GM21360 (cell line): ENCODE measurements around the gene NSFL1C.

Source experiments
- ATAC-seq: cut with Tn5 transposase; IDR thresholded peaks from one replicate; pipeline ENCODE4 v1.9.1; 2021; ENCODE audit warnings: mild to moderate bottlenecking, moderate library complexity; ENCODE audit not compliant: unreplicated experiment

Gene NSFL1C

DNA sequence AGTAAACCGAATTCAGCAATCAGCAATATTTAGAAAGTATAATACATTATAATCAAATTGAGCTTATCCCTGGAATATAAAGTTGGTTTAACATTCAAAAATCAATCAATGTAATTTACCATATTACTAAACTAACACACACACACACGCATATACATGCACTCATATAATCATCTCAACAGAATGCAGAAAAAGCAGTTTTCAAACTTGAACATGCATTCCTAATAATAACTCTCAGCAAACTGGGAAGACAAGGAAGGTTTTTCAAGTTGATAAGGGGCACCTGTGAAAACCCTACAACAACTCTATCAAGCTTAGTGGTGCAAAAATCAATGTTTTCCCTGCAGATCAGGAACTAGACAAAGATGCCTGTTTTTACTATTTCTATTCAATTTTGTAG lies 19.9 kb upstream of the NSFL1C start:
- no peak for ATAC-seq

DNA sequence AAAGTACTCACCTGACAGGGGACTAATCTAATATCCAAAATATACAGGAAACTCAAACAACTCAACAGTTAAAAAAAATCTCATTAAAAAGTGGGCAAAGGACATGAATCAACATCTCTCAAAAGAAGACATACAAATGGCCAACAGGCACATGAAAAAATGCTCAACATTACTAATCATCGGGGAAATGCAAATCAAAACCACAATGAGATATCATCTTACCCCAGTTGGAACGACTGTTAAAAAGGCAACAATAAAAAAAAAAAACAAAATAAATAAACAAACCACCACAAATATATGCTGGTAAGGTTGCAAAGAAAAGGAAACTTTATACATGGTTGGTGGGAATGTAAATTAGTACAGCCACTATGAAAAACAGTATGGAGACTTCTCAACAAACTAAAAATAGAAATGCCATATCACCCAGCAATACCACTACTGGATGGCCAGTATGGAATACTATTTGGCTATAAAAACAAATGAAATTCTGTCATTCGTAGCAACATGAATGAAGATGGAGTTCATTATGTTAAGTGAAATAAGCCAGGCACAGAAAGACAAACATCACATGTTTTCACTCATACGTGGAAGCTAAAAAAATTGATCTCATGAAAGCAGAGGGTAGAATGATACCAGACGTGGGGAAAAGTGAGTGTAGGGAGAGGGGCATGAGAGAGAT lies 17.9 kb upstream of the NSFL1C start:
- no peak for ATAC-seq

DNA sequence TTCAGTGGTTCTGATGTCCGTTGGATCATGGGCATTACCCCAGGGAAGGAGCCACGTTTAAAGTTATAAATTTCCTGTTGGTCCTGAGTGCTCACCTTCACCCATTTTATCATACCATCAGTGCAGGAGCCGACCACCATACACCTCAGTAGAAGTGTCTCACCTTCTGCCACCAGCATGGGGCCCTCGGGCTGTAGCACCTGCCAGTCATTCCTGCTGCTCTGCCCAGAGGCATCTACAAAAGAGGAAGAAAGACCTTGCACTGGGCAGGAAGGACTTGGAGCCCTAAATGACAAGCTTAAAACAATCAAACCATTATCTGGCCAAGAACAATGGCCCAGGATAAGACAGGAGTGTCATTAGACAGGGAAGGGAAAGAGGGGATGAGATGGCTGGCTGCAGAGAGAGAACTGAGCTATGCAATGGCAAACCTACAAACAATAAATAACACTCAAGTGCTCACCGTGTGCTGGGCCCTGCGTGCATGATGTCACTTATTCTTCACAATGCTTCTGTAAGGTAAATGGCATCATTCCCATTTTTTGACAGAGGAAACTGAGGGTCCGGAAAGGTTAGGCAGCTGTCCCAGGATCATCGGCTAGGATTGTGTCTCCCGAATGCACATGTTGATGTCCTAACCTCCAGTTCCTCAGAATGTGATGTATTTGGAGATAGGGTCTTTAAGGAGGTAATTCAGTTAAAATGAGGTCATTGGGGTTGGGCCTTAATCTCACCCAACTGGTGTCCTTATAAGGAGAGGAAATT lies 13.4 kb upstream of the NSFL1C start:
- ATAC-seq = no peak

- no peak for ATAC-seq
These were observed 11.9 kb upstream of the NSFL1C start for GRCh38 chr20:1478566-1478965.

- no peak for ATAC-seq
These were observed 11.3 kb upstream of the NSFL1C start for GRCh38 chr20:1477896-1478490.

GRCh38 chr20:1474817-1475603 lies 8.4 kb upstream of the NSFL1C start:
- ATAC-seq = no peak

- ATAC-seq = no peak
These were observed 7.7 kb upstream of the NSFL1C start for GRCh38 chr20:1474325-1474724.

DNA sequence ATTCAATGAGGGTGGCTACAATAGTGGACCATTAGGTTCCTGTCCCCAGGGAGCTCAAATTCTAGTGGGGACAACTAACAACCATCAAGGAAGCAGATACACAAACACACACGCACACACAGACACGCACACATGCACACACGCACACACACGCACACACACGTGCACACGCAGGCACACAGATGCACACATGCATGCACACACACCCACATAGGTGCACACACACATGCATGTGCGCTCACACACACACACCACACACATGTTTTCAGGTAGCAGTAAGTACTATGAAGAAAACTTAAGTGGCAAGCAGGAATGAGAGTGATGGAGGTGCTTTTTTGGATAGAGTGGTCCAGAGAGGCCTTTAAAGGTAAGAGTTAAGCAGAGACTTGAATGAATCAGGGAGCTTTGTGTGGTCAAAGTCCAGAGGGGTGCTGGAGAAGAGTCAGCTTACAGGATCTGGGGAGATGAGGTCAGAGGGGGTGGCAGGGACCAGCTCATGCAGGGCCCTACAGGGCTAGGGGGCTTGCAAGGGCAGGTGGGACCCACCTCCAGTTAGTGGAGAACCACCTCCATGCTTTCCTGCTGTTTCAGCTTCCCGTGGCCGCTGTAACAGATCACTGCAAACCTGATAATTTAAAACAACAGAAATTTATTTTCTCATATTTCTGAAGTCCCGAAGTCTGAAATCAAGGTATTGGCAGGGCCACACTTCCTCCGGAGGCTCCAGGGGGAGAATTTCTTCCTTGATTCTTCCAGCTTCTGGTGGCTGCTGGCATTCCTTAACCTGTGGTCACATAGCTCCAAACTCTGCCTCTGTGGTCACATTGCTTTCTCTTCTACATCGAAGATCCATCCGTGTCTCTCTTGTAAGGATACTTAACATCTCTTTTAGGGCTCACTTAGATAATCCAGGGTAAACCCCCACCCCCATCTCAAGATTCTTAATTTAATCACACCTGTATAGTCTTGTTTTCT lies 6.9 kb upstream of the NSFL1C start:
- no peak for ATAC-seq

- ATAC-seq = no peak
These were observed 6.1 kb upstream of the NSFL1C start for GRCh38 chr20:1472556-1473245.

GRCh38 chr20:1471242-1471641 lies 4.6 kb upstream of the NSFL1C start:
- ATAC-seq = no peak

DNA sequence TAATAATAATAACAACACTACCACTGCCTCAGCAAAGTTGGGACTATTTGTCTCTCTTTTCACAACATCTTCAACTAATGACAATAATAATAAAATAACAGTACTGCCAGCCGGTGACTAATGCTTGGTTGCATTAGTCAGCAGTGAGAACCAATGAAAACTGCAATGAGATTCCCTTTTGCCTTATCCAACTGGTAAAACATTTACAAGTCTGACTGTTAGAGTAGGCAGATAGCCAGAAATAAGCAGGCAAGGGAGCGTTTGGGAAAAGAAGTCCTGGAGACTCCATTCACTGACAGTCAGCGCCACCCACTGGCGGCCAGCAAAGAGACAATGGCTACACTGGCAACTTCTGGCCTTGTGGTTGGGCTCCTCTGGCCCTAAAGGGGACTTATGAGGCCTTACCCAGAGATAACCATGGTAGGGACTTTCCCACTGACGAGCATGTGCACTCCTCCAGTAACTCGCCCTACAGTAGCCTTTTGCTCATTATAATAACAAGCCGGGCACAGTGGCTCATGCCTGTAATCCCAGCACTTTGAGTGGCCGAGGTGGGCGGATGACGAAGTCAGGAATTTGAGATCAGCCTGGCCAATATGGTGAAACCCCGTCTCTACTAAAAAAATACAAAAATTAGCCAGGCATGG lies 3.4 kb upstream of the NSFL1C start:
- ATAC-seq = no peak

DNA sequence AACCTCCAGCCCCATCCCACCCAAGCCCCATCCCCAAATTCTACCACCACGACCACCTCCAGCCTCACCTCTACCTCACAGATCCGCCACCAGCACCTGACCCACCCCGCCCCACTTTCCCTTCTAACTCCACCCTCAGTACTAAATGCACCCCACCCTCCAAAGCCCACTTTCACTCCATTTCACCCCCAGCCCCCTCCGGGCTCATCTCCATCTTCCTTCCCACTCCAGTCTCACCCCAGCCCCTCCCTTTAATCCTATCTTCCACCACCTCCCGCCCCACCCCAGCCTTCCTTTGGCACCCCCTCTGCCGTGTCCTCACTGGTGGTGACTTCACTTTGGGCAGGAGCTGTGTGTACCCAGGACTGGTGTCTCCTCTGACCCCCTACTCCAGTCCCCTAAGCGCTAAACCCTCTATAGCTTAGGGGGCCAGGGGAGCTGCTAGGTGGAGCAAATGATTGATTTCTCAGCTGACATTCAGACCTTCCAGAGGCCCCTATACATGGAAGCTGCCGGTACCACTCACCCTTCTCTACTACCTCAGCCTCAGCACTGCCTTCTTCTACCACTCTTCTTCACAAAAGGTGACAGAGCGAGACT lies 2.8 kb upstream of the NSFL1C start:
- ATAC-seq = no peak

GRCh38 chr20:1468117-1468624 lies 1.5 kb upstream of the NSFL1C start:
- ATAC-seq = no peak

- ATAC-seq = no peak
These were observed 887 bp upstream of the NSFL1C start for GRCh38 chr20:1467355-1468116.

DNA sequence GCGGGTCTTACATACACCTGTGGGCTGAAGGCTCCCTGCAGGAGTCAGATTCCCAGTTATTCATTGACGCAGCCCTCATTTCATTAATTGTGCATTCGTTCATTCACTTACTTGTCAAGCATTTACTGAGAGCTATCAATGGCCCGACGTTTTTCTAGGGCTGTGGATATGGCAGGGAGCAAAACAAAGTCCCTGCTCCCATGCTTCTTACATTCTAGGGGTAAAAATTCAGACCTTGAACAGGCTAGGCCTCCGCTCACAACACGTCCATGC lies 369 bp upstream of the NSFL1C start:
- ATAC-seq = no peak

DNA sequence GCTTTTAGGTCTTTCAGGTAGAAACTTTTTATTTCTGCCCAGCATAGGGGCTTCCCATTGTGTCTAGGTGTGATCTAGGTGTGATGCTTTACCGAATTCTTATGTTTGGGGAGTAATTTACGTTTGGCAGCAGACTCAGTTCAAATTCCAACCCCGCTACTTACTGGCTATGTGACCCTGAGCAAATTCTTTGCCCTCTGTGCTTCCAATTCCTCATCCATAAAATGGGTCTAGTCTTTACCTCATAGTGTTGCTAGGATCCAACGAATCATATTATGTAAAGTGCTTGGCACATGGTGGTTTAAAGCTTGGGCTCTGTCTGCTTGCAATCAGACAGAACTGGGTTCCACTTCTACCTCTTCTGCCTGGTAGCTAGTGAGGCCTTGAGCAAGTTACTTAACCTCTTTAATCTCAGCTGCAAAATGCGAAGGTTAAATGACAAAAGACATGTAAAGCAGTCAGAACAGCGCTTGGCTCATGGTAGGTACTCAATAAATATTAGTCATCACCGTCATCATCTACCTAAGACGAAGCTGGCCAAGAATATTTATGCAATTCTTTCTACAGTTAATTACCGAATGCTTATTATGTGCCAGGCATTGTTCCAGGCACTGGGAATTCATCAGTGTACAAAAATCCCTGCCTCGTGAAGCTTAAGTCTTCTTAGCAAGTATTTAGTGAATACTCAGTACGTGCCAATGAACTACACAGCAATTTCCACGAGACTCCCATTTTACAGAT lies 1.0 kb downstream of the NSFL1C start:
- ATAC-seq = no peak

GRCh38 chr20:1463971-1464570 lies 2.6 kb downstream of the NSFL1C start:
- no peak for ATAC-seq
